Body of pancreas (tissue), 4 donors: ENCODE measurements around the gene NLGN1. TPM values are rescaled to one million over a fixed set of nuclear protein-coding genes. Genes with fewer than 3 reads are reported as not detected.

Experiments used
- ATAC-seq: fragments of 150-250 bp; one replicate; pipeline ENCODE4 v1.9.1; 2016
- DNase-seq, 4 donors: peaks; one replicate each; pipeline ENCODE4 v3.0.0-alpha.2; 2019
- H3K27ac ChIP-seq, 4 donors: fragments of 200-600 bp; sonication (generic); 1 replicate in 3 of 4; 2 replicates in 1 of 4; pipeline versions ENCODE4 v1.5.1 to v1.6.1; 2016 to 2019; ENCODE audit warnings: mild to moderate bottlenecking in 1 of 4, mixed read lengths in 1 of 4, moderate library complexity in 1 of 4
- H3K27me3 ChIP-seq, 2 donors: fragments of 200-600 bp; sonication (generic); one replicate each; pipeline ENCODE4 v1.6.0; 2016; ENCODE audit warnings: mild to moderate bottlenecking in 1 of 2
- H3K36me3 ChIP-seq, 2 donors: fragments of 200-600 bp; sonication (generic); replicated peaks in 1 of 2; 2 replicates each; pipeline ENCODE4 v1.5.1; 2016; ENCODE audit warnings: low read depth in 2 of 2; ENCODE audit not compliant: insufficient read depth in 1 of 2
- H3K4me1 ChIP-seq: fragments of 200-600 bp; sonication (generic); one replicate; pipeline ENCODE4 v1.6.0; 2016
- H3K4me3 ChIP-seq, 2 donors: fragments of 200-600 bp; sonication (generic); 1 replicate in 1 of 2; 2 replicates in 1 of 2; pipeline ENCODE4 v1.5.1; 2016 to 2019
- H3K9me3 ChIP-seq, 3 donors: fragments of 200-600 bp; sonication (generic); 1 replicate in 2 of 3; 2 replicates in 1 of 3; pipeline ENCODE4 v1.5.1; 2016
- CTCF ChIP-seq, 7 experiments: fragments of 450-650 bp in 4 of 7; fragments of 200-600 bp in 3 of 7; sonication (generic) in 3 of 7; IDR thresholded peaks; one replicate each; pipeline ENCODE4 v1.5.1; 2016 to 2019; ENCODE audit warnings: antibody characterized with exemption in 7 of 7
- POLR2A ChIP-seq, 3 donors: fragments of 450-650 bp; IDR thresholded peaks; one replicate each; pipeline ENCODE4 v1.6.1; 2016; ENCODE audit warnings: antibody characterized with exemption in 3 of 3, mild to moderate bottlenecking in 2 of 3
- WGBS, 2 donors: methylation state at CpG; one replicate each; pipeline ENCODE4 v1.1.5; 2017; 5-methylcytosine and 5-hydroxymethylcytosine counted together
- intact Hi-C: fragments of 100-400 bp; cut with DNase I; formaldehyde crosslinking; loops from one replicate; pipeline ENCODE4 v1.15.1; 2023
- total RNA-seq, 2 donors: library from RNA; depleted of rRNA; stranded (reverse); fragments of >200 nt; gene quantifications; one replicate each; pipeline ENCODE4 v1.1.0, GENCODE V29; 2016

NLGN1 gene
- total RNA-seq, 2 donors from 2014 or later = 0.52 to 1.3 TPM

- ATAC-seq = peak; percentile 68
- intact Hi-C loops = no loop called here
Measured at GRCh38 chr3:173553635-173554280, 156.2 kb downstream of the NLGN1 start.

GRCh38 chr3:173556546-173556945 is 159.0 kb downstream of the NLGN1 start:
- no peaks in the 10 kb centered on the region for H3K4me1 ChIP-seq

More at GRCh38 chr3:173553635-173554280, 156.2 kb downstream of the NLGN1 start:
- H3K27ac ChIP-seq = no peak overlapping the region
- H3K4me1 ChIP-seq = no peaks in the 10 kb centered on the region
- TF ChIP-seq CTCF (IDR thresholded peaks at IDR 0.05) (peak; percentile 23 to 63 (median 60)), POLR2A (IDR thresholded peaks at IDR 0.05) (no peak)
- no peak overlapping the region for H3K4me3 ChIP-seq
- no peaks in the 10 kb centered on the region for H3K27me3 ChIP-seq
- H3K9me3 ChIP-seq = no peaks in the 10 kb centered on the region
- DNase-seq = peak in 2 of 4 donors; percentile 3 to 14
- H3K36me3 ChIP-seq = no peaks in the 10 kb centered on the region
- WGBS, 2 donors = 6 to 9% methylated on average over 3 of the region's 3 CpGs

GRCh38 chr3:173567997-173568396 is 170.5 kb downstream of the NLGN1 start:
- DNase-seq (no peak), ATAC-seq (no peak)
- Histone ChIP-seq H3K36me3 (no peaks in the 10 kb centered on the region), H3K4me3 (no peak overlapping the region), H3K27me3 (no peaks in the 10 kb centered on the region), H3K27ac (no peak overlapping the region), H3K9me3 (no peaks in the 10 kb centered on the region), H3K4me1 (no peaks in the 10 kb centered on the region)
- intact Hi-C loops = no loop called here
- TF ChIP-seq CTCF (IDR thresholded peaks at IDR 0.05) (no peak), POLR2A (IDR thresholded peaks at IDR 0.05) (no peak)
- WGBS, 2 donors = 84 to 87% methylated on average over 3 of the region's 3 CpGs

More at GRCh38 chr3:173556546-173556945, 159.0 kb downstream of the NLGN1 start:
- ATAC-seq = no peak
- H3K27ac ChIP-seq = no peak overlapping the region
- WGBS, 2 donors = 53 to 69% methylated on average over 2 of the region's 2 CpGs
- intact Hi-C loops = no loop called here
- H3K4me3 ChIP-seq = no peak overlapping the region
- no peaks in the 10 kb centered on the region for H3K27me3 ChIP-seq
- no peak for TF ChIP-seq POLR2A (IDR thresholded peaks at IDR 0.05)
- TF ChIP-seq CTCF (IDR thresholded peaks at IDR 0.05) = no peak
- no peak for DNase-seq
- no peaks in the 10 kb centered on the region for H3K9me3 ChIP-seq
- no peaks in the 10 kb centered on the region for H3K36me3 ChIP-seq

GRCh38 chr3:173568623-173569022 is 171.1 kb downstream of the NLGN1 start:
- no peak overlapping the region for H3K4me3 ChIP-seq
- H3K27ac ChIP-seq = no peak overlapping the region
- no peaks in the 10 kb centered on the region for H3K4me1 ChIP-seq
- intact Hi-C loops = no loop called here
- no peaks in the 10 kb centered on the region for H3K36me3 ChIP-seq
- DNase-seq (no peak), ATAC-seq (no peak)
- 87 to 88% methylated on average over 14 of the region's 14 CpGs for WGBS, 2 donors
- no peak for TF ChIP-seq CTCF (IDR thresholded peaks at IDR 0.05)
- no peak for TF ChIP-seq POLR2A (IDR thresholded peaks at IDR 0.05)
- no peaks in the 10 kb centered on the region for H3K27me3 ChIP-seq
- H3K9me3 ChIP-seq = no peaks in the 10 kb centered on the region

GRCh38 chr3:173583496-173583895 is 186.0 kb downstream of the NLGN1 start:
- DNase-seq (no peak), ATAC-seq (no peak)
- H3K4me3 ChIP-seq = no peak overlapping the region
- peaks cover 0 to 5% of the 10 kb centered on the region in 2 donors for H3K27me3 ChIP-seq
- TF ChIP-seq CTCF (IDR thresholded peaks at IDR 0.05) (no peak), POLR2A (IDR thresholded peaks at IDR 0.05) (no peak)
- no peak overlapping the region for H3K27ac ChIP-seq
- peaks cover 15% of the 10 kb centered on the region for H3K4me1 ChIP-seq
- intact Hi-C loops = no loop called here
- no peaks in the 10 kb centered on the region for H3K9me3 ChIP-seq
- 91% methylated on average over 2 of the region's 2 CpGs for WGBS, 2 donors
- H3K36me3 ChIP-seq = no peaks in the 10 kb centered on the region
